HG03558 (cell line): ENCODE data around the gene GRPEL2.
A peak's percentile ranks its signal among the peaks of the same experiment; 100 is the strongest.

ENCODE experiments used
- ATAC-seq: cut with Tn5 transposase; IDR thresholded peaks from one replicate; pipeline ENCODE4 v1.9.1; 2021; ENCODE audit warnings: moderate number of reproducible peaks; ENCODE audit not compliant: unreplicated experiment; ENCODE audit errors: extremely low read depth

Gene GRPEL2, protein sequence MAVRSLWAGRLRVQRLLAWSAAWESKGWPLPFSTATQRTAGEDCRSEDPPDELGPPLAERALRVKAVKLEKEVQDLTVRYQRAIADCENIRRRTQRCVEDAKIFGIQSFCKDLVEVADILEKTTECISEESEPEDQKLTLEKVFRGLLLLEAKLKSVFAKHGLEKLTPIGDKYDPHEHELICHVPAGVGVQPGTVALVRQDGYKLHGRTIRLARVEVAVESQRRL

DNA sequence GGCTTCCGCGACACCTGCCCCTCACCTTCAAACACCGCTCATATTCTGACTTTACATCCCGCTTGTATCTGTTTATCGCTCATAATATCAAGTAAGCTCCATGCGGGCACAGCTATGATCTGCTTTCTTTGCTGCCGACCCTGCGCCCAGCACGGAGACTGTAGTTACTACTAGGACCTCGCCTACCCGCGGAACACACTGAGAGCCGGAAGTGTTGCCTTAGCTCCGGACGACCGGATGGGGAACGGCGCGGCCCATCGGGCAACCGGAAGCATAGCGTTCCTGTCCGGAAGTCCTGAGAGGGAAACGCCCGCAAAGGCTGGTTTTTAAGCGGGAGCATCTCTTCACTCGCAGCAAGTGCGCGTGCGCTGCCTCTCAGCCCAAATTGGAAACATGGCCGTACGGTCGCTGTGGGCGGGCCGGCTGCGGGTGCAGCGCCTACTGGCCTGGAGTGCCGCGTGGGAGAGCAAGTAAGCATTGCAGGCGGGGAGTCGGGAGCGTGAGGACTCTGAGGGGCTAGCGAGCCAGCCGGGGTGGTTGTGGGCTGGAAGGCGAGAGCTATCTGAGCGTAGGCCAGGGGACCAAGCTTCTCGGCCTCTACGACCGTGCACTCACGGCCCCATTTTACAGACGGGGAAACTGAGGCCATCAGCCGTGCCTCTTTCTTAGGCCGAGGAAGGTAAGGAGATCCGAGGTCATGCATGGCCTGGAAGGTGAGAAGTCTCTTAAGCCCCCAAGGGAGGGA, at the start of gene GRPEL2:
GRPEL2 (plus strand) TSS at position 353 of the 745 bp plus-strand sequence; CDS start at position 394, 41 bp downstream.
- peak; percentile 93 for ATAC-seq

DNA sequence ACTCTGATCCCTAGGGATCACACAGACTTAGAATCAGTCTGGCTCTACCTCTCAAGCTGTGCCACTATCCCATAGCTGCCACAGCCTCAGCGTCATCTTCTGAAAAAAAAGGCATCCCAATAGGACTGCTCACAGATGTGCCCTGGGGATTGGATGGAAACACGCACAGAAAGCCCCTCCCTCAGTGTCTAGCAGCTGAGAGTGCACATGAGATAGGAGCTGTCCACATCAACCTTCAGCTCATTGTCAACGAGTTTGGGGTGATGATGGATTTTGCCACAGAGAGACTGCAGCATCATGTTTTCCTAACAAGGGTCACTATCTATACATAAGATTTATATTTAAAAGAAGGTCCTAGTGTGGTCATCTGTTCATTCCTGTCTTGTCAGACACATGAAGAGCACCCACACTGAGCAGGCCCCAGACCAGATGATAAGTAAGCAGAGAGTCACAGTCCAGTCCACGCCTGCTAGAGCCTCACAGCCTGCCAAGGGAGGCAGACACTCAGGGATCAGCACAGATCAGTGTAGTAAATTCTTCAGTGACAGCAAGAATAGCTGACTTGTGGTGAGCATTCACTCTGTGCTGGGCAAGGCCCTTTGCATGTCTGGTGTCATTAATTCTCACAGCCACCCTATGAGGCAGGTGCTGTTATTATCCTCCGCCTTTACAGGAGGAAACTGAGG, 47.8 kb upstream of the GRPEL2 start:
- no peak for ATAC-seq

- ATAC-seq: no peak
Measured at GRCh38 chr5:149298163-149298562, 47.1 kb upstream of the GRPEL2 start.

GRCh38 chr5:149298842-149299404, 46.4 kb upstream of the GRPEL2 start:
- no peak for ATAC-seq

DNA sequence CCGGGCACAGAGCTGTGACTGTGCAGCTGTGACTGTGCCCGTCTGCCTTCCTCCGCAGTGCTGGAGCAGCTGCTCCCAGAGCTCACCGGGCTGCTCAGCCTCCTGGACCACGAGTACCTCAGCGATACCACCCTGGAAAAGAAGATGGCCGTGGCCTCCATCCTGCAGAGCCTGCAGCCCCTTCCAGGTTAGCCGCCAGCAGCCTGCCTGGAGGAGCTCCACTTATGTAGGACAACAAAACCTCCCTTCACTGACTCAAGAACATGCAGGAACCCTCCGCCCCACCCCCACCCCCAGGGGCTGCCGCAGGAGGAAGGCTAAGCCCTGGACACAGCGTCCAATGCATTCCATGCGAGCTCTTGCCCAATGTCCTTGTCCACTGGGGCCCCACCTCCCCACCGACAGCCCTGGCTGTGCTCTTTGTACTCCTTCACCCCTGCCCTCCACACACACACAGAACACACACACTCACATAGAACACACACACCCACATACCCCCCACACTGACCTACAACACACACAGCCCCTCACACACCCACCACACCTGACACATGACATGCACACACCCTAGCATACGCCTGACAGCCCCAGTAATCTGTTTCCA, 45.7 kb upstream of the GRPEL2 start:
- no peak for ATAC-seq

DNA sequence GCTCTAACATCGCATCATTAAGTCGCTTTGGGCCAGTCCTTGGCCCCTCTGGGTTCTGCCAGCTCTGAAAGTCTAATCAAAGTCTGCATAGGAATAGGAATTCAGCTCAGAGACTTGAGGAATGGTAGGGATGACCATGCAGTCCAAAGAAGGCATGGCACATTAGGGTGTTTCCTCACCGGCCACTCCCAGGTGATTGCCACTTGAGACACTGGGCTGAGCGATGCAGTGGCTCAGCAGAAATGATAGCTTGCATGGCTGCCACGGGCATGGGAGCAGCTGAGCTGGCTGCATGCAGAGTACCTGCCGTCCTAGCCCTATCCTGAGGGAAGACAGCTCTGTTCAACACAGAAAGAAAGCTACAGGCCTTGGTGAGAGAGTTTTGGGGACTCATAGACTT, 44.9 kb upstream of the GRPEL2 start:
- ATAC-seq: no peak

DNA sequence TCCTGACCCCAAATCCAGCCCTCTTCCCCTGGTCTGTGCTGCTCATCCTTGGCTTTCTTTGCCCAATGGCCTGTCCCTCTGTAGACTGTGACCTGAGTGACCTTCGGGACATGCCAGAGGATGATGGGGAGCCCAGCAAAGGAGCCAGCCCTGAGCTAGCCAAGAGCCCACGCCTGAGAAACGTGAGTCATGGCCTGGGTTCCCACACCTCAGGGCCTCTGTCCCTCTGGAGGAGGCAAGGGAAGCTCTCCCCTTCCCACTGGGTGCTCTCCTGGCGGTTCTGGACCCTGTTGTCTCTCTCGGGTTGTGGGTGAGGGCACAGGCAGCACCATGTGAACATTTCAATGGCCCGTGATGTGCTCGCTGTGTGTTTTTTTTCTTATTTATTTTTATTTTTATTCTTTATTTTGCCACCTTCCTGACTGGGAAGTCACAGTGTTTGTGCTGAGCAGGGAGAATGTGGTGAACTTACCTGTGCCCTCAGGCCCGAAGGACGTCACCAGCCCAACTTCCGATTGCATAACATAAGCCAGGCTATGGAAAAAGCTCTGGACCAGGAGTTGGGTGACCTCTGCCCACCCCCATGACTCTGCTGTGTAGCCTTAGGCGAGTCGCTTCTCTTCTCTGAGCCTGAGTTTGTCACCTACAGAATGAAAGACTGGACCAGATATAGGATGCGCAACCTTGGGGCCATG, 44.1 kb upstream of the GRPEL2 start:
- ATAC-seq: no peak

DNA sequence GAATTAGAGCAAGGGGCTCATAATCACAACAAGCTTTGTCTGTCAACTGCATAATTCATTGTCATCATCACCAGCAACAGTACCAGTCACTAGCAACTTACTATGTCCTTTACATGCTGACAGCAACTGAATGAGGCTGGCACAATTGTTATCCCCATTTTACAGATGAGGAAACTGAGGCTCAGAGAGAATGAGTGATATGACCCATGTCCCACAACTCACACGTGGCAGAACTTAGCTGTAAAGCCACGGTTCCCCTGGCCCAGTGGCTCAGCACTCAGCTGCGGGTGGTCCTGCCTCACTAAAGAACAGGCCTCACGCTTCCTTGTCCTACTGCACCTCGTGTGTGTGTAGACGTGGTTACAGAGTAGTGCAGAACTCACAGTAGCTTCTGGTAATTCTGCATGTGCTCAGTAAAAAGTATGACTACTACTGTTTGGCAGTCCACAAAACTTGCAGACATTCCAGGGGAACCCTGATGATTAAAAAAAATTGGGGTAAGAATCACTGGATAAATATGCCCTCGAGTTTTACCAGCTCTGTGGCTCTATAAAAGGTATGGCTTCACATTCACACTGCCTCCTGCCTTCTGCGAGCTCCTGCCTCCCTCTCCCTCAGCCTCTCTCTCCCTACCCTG, 43.4 kb upstream of the GRPEL2 start:
- no peak for ATAC-seq

DNA sequence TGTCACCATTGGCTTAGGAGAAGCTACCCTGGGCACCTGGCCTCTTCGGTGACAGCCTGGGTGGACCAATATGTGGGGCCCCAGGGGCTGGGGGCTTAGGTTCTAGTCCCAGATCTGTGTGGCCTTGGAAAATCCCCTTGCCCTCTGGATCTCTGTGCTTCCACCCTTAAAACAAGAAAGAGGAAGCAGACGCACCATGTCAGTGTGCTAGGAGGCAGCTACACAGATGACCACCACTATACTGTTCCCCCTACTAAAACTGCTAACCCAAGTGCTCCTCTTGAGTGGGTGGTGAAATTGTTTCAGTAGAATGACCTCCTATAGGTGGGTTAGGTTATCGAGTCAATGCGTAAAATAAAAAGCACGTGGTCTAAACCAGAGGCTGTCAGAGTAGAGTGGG, 42.7 kb upstream of the GRPEL2 start:
- ATAC-seq: no peak

DNA sequence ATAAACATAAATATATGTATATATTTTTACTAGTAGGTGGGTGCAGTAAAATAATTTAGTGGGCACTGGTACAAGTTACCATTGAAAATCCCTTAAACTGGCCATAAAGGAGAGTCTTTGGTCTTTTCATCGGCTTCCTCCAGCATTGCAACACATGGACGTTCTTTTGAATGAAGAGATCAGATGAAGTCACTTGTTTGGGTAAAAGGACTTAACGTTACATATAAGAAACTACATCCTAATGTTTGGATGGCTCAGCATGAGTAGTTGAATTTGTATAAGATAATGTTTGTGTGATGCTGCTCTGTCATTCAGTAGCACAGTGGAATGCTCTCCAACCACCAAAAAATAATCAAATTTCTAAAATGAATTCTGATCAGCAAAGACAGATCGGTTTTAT, 42.1 kb upstream of the GRPEL2 start:
- no peak for ATAC-seq

DNA sequence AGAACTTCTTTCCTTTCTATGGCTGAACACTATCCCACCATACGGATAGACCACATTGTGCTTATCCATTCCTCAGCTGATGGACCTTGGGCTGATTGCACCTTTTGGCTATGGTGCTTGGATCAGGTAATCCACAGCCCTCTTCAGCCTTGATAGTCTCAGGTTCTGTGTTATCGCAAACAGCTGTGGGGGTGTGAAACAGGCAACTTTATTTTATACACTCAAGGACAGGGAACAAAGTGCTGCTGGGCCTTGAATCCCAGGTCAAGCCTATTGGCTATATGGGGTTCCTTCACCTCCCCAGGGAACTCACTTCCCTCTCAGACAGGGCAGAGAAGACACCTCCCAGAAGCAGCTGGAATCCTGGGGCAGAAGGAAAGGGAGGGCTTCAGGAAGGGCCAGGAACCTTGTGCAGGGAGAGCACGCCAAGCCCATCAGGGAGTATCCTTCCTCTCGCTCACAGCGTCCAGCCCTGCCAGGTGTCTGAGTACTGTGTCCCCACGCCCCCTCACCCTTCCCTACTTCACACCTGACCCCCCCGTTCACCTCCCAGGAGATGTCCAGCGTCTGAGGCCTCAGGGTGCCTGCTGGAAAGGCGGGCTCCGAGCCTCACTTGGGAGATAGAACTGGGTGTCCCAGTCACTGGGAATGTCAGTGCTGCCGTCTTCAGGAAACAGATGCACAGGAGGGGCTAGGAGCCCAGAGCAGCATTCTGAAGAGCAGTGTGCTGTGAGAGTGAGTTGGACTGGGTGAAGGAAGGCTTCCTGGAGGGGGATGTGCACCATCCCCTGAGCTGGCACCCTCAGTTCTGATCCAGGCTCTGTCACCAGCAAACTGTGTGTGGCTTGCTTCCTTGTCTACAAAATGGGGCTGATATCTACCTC, 40.9 kb upstream of the GRPEL2 start:
- no peak for ATAC-seq

DNA sequence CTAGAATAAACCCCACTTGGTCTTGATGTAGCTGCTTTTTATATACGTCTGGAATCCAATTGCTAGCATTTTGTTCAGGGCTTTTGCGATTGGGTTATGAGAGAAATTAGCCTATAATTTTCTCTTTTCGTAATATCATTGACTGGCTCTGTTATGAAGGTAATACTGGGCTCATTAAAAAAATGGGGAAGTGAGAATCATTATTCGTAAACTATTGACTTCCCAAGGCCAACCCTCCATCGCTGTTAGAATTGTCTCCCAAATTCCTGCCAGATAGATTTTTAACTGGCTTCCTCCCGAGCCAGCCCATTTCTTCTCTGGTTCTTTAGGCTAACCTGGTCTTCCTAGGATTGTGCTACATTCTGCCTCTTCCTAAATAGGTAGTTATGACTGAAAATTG, 35.9 kb upstream of the GRPEL2 start:
- no peak for ATAC-seq

DNA sequence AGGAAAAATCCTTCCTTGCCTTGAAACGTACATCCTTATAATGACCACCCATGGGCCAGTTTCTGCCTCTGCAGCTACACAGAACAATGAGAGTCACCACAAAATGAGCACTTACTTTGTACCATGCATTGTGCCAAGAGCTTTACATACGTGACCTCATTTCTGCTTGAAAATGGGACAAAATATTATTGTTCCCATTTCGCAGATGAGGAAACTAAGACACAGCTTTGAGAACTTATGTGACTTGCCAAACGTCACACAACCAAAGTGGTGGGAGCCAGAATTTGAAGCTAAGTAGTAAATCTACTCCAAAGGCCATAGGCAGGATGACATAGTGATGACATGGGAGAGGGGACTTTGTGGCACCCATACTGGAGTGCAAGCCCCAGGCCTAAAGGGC, 34.8 kb upstream of the GRPEL2 start:
- no peak for ATAC-seq

DNA sequence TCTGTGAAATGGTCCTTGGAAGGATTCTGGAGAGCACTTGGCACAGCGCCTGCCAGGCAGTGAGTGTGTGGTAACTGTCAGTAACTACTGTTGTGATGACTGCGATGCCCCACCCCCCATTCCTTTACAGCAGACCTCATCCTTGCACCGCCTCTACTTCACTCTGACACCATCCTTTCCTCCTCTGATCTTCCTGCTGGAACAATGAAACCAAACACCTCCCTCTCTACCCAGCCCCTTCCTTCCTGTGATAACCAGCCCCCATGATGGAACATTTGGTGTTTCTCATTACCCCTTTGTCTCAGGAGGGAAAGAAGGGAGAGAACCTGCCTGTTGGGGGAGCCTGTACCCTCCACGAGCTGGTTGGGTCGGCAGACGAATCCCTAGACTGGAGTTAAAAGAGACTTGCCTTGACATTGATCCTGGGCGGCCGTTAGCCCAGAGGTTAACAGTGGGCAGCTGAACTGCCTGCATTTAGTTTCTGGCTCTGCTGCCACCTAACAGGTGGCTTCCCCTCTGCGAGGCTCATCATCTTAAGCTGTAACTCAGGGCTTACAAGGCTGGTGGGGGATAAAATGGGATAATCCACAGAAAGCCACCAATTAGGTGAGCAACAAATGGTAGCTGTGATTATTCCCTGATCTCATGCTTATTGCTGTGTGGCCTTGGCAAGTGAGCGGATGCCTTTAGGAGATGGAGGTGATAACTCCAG, 34.2 kb upstream of the GRPEL2 start:
- no peak for ATAC-seq

DNA sequence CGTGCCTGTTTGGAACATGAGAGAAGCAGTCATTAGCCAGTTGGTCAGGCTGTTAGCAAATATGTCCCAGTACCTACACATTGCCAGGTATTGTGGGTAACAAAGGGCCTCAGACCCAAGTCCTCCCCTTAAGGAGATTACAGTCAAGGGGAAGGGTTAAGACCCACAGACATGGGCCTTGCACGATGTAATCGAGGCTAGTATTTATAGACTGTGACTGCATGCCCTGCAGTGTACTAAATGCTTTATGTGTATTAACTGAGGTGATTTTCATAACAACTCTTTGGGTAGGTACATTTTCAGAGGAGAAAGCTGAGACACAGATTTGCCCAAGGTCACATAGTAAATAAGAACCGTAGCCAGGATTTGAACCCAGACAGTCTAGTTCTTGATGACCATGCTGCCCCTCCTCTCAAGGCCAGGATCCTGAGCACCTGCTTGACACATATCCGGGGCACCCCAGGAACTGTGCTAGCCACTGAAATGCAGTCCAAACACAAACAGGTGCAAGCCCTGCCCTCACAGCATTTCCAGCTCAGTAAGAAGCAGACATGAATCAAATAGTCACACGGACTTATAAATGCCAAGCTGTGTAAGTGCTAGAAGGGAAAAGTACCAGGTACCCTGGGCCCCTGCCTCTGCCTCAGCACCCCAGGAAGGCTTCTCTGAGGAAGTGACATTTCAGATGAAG, 32.0 kb upstream of the GRPEL2 start:
- no peak for ATAC-seq

DNA sequence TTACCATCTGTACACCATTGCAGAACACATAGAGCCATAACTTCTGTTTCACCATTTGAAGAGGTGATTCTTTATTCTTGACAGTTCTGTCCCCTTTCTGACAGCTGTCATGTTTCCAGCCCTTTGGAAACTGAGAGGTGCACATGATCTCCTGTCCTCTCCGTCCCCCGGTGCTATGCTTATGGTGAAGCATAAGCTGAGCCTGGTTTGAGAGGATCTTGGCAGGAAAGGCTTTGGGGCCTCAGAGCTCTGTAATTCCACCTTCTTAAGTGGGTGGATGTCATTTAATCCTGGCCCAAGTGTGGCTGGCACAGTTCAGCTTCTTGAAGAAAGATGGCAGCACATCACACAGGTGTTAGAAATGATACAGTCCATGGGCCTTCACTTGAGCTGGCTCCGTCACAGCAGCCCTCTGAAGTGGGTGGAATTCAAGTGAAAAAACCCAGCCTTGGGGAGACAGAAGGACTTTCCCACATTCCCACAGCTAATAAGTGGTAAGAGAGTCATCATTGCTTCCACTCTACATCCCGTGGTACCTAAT, 30.7 kb upstream of the GRPEL2 start:
- no peak for ATAC-seq

GRCh38 chr5:149315753-149316152, 29.5 kb upstream of the GRPEL2 start:
- ATAC-seq: no peak
